Prostate gland (tissue), 2 donors: Measurements from ENCODE around the gene AKT1.

Experiments used
- POLR2A ChIP-seq: fragments of 450-650 bp; IDR thresholded peaks from one replicate; pipeline ENCODE4 v1.6.1; 2016; ENCODE audit warnings: antibody characterized with exemption, mild to moderate bottlenecking
- TF ChIP-seq, protein P1 (sequence below), 4 experiments: fragments of 200-600 bp in 2 of 4; fragments of 450-650 bp in 2 of 4; sonication (generic) in 2 of 4; IDR thresholded peaks; 1 replicate in 3 of 4; 2 replicates in 1 of 4; pipeline ENCODE4 v1.5.1; 2016 to 2019; ENCODE audit warnings: antibody characterized with exemption in 4 of 4, mild to moderate bottlenecking in 2 of 4, moderate library complexity in 2 of 4

DNA sequence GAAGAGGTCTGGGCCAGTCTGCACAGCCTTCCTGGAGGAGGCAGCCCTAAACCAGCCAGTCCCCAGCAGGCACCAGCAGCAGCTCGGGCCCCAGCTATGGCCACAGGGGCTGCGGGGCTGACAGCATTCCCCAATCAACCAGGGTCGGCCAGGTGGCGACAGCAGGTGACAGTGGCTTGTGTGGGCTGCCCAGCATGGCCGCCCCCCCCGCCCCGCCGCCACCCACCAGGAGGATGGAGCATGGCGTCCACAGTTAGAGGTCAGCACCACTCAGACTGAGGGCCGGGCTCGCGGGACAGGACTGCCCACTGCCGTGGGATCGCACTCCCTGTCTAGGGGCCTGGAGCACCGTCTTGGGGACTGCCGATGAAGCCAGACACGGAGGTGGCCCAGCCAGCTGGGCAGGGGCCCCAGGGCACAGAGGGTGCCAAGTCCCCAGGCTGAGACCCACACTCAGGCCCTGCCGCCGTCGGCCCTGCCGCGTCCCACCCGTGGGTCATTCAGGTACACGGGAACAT lies 15.0 kb downstream of the AKT1 start:
- TF ChIP-seq, protein P1, sequence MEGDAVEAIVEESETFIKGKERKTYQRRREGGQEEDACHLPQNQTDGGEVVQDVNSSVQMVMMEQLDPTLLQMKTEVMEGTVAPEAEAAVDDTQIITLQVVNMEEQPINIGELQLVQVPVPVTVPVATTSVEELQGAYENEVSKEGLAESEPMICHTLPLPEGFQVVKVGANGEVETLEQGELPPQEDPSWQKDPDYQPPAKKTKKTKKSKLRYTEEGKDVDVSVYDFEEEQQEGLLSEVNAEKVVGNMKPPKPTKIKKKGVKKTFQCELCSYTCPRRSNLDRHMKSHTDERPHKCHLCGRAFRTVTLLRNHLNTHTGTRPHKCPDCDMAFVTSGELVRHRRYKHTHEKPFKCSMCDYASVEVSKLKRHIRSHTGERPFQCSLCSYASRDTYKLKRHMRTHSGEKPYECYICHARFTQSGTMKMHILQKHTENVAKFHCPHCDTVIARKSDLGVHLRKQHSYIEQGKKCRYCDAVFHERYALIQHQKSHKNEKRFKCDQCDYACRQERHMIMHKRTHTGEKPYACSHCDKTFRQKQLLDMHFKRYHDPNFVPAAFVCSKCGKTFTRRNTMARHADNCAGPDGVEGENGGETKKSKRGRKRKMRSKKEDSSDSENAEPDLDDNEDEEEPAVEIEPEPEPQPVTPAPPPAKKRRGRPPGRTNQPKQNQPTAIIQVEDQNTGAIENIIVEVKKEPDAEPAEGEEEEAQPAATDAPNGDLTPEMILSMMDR (IDR thresholded peaks at IDR 0.05), result no peak
- no peak for TF ChIP-seq POLR2A
